HL-60/S4 (cell line): Measurements from ENCODE around the gene MAPK11.

Experiments used
- in situ Hi-C: fragments of 300-500 bp; cut with MboI; formaldehyde crosslinking; loops from 2 replicates; pipeline ENCODE4 v1.14.3; 2022; ENCODE audit warnings: low sequenced_read_pairs

The MAPK11 gene

DNA sequence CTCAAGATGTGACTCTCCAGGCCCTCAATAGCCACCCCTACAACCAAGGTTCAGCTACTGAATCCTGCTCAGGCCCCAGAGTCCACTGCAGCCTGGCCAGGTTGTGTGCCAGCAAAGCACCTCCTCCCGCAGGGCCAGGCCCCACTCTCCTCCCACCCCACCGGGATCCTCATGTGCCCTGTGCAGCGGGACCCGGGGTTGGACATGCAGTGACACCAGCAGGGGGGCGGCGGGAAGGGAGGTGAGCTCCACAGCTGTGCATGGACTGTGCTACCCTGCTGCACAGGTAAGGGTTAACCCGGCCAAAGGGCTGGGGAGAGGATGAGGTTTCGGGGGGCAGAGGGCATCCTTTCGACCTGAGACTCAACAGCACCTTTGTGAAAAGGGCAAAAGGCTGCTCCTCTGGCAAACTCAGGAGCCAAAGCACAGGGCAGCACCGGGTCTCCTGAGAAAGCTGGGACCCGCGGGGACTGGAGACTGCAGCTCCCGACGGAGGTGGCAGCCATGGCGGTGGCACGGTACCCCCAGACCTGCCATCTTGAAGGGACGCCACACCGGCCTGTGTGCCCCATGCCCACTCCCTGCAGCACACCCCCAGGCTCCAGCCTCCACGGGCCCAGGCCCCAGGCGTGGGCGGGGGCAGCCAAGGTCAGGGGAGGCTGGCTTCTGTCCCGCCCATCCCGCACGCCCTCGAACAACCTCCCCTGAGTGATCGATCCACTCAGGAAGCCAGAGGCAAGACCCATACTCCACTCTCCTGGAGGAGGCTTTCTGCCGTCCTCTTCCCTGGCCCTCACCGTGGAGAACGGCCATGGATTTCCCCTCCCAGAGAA, 26.7 kb upstream of the MAPK11 start:
- in situ Hi-C loops, result no loop called here

- in situ Hi-C loops, result no loop called here
These were observed 24.1 kb upstream of the MAPK11 start for GRCh38 chr22:50294319-50294656.

- in situ Hi-C loops, result no loop called here
These were observed 23.5 kb upstream of the MAPK11 start for GRCh38 chr22:50293441-50294318.

- in situ Hi-C loops, result no loop called here
These were observed 22.7 kb upstream of the MAPK11 start for GRCh38 chr22:50292643-50293440.

GRCh38 chr22:50289942-50290630, 19.9 kb upstream of the MAPK11 start:
- in situ Hi-C loops, result no loop called here

DNA sequence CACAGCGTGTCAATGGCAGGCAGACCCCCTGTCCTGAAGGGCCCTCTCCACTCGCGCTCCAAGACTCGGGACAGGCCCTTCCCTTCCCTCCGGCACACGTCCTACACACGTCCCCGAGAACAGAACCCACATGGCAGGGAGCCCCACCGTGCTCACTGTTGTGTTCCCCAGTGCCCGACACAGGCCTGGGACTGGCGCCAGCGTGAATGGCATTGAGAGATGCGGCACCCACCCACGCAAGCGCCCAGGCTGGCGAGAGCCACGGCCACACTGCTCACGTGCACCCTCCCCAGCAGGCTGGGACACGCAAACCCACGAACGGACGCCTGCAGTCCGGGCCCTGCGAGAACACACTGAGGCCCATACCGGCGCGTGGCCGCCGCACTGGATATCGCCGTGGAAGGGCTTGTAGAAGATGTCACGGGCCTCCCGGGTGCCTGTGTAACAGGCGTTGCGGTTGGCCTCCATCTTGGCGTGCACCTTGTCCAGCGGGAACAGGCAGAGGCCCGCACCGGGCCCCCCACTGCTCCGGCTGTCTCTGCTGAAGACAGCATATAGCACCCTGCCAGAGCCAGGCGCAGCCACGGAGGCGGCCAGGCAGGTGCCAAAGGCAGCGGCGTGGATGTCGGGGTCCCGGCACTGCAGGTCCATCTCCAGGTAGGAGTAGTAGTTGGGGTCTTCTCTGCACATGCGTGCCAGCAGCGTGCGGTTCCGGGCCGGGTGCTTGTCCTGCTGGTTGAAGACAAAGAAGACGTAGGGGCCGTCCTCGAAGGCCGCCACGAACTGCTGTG, 19.2 kb upstream of the MAPK11 start:
- in situ Hi-C loops, result no loop called here

DNA sequence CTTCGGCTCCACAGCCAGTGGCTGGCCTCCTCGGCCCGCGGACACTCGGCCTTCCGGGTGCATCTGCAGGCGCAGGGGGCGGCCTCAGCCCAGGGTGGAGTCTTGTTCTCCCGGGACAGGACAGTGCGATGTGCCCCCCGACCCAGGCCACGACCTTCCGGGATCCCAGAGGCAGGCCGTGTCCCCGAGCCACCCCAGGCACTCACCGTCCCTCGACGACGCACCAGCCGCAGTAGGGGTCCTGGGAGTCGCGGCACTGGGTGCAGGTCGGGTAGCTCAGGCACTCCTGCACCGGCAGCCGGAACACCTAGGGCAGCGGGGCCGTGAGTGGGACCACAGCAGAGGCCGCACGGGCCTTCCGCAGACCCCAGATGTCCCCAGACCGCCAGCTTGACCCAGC, 17.6 kb upstream of the MAPK11 start:
- in situ Hi-C loops, result no loop called here

- in situ Hi-C loops, result no loop called here
These were observed 16.6 kb upstream of the MAPK11 start for GRCh38 chr22:50286701-50287318.

- in situ Hi-C loops, result no loop called here
These were observed 16.1 kb upstream of the MAPK11 start for GRCh38 chr22:50286275-50286674.

GRCh38 chr22:50285568-50286229, 15.5 kb upstream of the MAPK11 start:
- in situ Hi-C loops, result no loop called here

DNA sequence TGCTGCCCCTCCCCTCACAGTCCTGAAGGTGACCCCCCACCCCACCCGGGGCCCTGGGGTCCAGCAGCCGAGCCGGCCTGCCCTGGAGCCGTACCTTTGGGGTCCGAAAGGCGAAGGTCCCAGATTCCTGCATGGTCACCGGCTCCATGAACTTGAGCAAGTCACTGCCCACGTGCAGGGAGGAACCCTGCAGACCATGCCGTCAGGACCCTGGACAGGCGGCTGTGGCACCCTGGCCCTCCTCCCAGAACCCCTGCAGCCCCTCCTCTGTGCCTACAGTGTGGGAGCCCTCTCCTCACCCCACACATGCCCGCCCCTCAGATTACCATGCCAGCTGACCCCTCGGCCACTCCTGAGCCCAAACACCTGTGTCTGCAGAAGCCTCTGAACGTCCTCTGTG, 14.3 kb upstream of the MAPK11 start:
- in situ Hi-C loops, result no loop called here

- in situ Hi-C loops, result no loop called here
These were observed 13.6 kb upstream of the MAPK11 start for GRCh38 chr22:50283821-50284220.

- in situ Hi-C loops, result no loop called here
These were observed 12.4 kb upstream of the MAPK11 start for GRCh38 chr22:50282361-50283155.

DNA sequence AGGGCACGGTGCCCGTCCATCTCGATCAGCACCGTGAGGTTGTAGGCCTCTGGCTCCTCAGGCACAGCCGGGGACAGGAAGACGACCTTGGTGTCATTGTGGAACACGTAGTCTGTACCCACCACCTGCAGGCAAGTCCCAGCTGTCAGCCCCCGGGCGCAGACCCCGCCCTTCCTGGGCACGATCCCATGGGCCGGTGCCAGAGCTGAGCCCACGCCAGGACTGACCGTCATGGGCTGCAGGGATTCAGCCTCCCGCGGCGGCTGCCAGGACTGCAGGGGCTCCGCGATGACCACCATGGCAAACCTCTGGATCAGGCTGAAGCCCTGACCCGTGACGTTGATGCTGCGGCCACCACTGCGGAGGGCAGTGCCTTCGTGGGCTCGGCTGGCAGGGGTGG, 11.8 kb upstream of the MAPK11 start:
- in situ Hi-C loops, result no loop called here

DNA sequence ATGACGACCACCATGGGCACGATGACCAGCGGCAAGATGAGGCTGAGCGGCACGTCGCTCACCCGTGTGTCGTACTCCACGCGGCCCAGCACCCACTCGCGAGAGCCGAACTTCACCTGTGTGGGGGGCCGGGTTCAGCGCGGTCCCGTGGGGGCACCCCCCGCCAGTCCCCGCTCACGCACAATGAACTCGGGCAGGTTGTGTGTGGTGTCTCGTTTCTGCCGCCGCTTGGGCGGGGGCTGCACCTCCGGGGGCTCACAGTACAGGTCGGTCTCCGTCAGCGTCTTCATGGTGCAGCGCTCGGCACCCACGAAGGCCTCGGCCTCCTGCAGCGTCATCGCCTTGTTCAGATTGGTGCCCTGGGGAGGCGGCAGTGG, 11.2 kb upstream of the MAPK11 start:
- in situ Hi-C loops, result no loop called here

- in situ Hi-C loops, result no loop called here
These were observed 10.7 kb upstream of the MAPK11 start for GRCh38 chr22:50280708-50281383.

GRCh38 chr22:50280022-50280707, 10.0 kb upstream of the MAPK11 start:
- in situ Hi-C loops, result no loop called here
